ENCODE measurements around the gene RPS6KL1. TPM values are rescaled to one million over a fixed set of nuclear protein-coding genes. Genes with fewer than 3 reads are reported as not detected.
"Not testable (repeated sequence)": the region's sequence is repeated elsewhere in the genome, so short reads cannot be mapped to it uniquely, and the experiment has no call there.

The RPS6KL1 gene
- total RNA-seq, 3 donors from 2014 or later = 7.7 to 12.7 (median 11.5) TPM

- intact Hi-C loops (cut with DNase I, micrococcal nuclease) = no loop called here
- TF ChIP-seq CTCF (IDR thresholded peaks at IDR 0.05) = no peak
- DNase-seq (no peak), ATAC-seq (no peak)
- no peaks in the 10 kb centered on the region for H3K9me3 ChIP-seq
- H3K4me1 ChIP-seq (ENCODE audit: low read depth) = peaks cover 4% of the 10 kb centered on the region
- H3K36me3 ChIP-seq (ENCODE audit: low read depth) = no peaks in the 10 kb centered on the region
- no peak overlapping the region for H3K4me3 ChIP-seq
Observed at GRCh38 chr14:74936731-74937130, 13.7 kb upstream of the RPS6KL1 start.

GRCh38 chr14:74936151-74936550, 13.1 kb upstream of the RPS6KL1 start:
- ATAC-seq (no peak), DNase-seq (no peak)
- H3K4me3 ChIP-seq = no peak overlapping the region
- no peaks in the 10 kb centered on the region for H3K36me3 ChIP-seq (ENCODE audit: low read depth)
- H3K4me1 ChIP-seq (ENCODE audit: low read depth) = peaks cover 4% of the 10 kb centered on the region
- TF ChIP-seq CTCF (IDR thresholded peaks at IDR 0.05) = no peak
- H3K9me3 ChIP-seq = no peaks in the 10 kb centered on the region
- intact Hi-C loops (cut with DNase I, micrococcal nuclease) = no loop called here

- intact Hi-C loops (cut with DNase I, micrococcal nuclease) = no loop called here
- DNase-seq (no peak), ATAC-seq (no peak)
- no peak for TF ChIP-seq CTCF (IDR thresholded peaks at IDR 0.05)
- Histone ChIP-seq H3K36me3 (ENCODE audit: low read depth) (no peaks in the 10 kb centered on the region), H3K4me3 (no peak overlapping the region), H3K9me3 (no peaks in the 10 kb centered on the region), H3K4me1 (ENCODE audit: low read depth) (peaks cover 4% of the 10 kb centered on the region)
Observed at GRCh38 chr14:74935360-74935680, 12.3 kb upstream of the RPS6KL1 start.

DNA sequence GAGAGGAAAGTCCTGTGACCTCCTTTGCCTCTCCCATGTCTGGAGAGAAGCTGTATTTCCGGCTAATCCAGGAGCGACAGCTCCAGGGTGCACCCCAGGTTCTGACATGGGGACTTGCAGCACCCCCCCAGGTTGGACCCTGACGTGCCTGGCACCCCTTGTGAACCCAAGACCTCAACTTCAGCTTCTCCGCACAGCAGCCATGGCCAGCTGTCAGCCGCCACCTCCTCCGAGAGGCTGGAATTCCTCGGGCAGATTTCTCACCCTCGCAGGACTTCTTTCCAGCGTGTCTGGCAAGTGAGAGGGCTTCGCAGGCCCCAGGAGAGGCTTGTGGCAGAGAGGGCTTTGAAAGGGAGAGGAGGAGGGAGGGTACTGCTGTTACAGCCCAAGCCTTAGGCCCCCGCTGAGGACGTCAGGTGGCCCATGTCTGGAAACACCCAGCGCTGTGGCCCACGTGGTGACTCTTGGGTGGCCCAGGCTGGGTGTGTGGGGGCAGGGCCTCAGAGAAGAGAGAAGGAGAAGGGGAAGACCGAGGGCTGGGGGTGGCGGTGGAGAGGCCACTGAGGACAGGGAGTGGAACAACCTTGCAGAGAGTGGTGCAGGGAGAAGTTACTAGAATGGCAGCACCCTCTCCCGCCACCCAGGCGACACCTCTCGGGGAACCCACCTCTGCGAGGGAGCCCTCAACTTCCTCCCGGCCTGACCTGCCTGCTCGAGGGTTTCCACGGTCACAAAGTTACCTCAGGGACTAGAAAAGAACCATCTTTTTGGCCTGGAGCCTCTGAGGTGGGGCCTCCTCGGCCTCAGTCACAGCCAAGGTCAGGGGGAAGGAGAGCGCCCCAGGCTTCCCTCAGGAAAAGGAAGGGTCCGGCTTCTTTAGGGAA, 11.7 kb upstream of the RPS6KL1 start:
- ATAC-seq (peak; percentile 32), DNase-seq (no peak)
- intact Hi-C loops (cut with DNase I, micrococcal nuclease) = no loop called here
- no peak overlapping the region for H3K4me3 ChIP-seq
- TF ChIP-seq CTCF (IDR thresholded peaks at IDR 0.05) = no peak
- no peaks in the 10 kb centered on the region for H3K36me3 ChIP-seq (ENCODE audit: low read depth)
- H3K4me1 ChIP-seq (ENCODE audit: low read depth) = peaks cover 4% of the 10 kb centered on the region
- H3K9me3 ChIP-seq = no peaks in the 10 kb centered on the region

- no peaks in the 10 kb centered on the region for H3K9me3 ChIP-seq
- no peak overlapping the region for H3K4me3 ChIP-seq
- peaks cover 4% of the 10 kb centered on the region for H3K4me1 ChIP-seq (ENCODE audit: low read depth)
- intact Hi-C loops (cut with DNase I, micrococcal nuclease) = no loop called here
- H3K36me3 ChIP-seq (ENCODE audit: low read depth) = no peaks in the 10 kb centered on the region
- DNase-seq = no peak
- ATAC-seq = peak; percentile 22
- TF ChIP-seq CTCF (IDR thresholded peaks at IDR 0.05) = no peak
Observed at GRCh38 chr14:74934041-74934440, 11.0 kb upstream of the RPS6KL1 start.

DNA sequence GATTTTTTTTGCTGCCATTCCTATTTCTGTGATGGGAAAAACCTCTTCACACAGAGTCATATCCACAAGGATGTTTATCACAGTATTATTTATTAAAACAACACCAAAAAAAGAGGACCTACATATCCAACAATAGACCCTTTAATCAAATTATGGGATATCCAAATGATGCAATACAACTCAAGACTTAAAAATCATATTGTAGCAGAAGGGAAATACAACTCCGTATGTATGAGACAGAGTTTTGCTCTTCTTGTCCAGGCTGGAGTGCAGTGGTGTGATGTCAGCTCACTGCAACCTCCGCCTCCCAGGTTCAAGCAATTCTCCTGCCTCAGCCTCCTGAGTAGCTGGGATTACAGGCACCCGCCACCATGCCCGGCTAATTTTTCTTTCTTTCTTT, 9.9 kb upstream of the RPS6KL1 start:
- H3K9me3 ChIP-seq; H3K4me1 ChIP-seq (ENCODE audit: low read depth); ATAC-seq; H3K36me3 ChIP-seq (ENCODE audit: low read depth); DNase-seq; intact Hi-C loops (cut with DNase I, micrococcal nuclease); H3K4me3 ChIP-seq: not testable (repeated sequence)
